ENCODE data around the gene KLC3.

DNA sequence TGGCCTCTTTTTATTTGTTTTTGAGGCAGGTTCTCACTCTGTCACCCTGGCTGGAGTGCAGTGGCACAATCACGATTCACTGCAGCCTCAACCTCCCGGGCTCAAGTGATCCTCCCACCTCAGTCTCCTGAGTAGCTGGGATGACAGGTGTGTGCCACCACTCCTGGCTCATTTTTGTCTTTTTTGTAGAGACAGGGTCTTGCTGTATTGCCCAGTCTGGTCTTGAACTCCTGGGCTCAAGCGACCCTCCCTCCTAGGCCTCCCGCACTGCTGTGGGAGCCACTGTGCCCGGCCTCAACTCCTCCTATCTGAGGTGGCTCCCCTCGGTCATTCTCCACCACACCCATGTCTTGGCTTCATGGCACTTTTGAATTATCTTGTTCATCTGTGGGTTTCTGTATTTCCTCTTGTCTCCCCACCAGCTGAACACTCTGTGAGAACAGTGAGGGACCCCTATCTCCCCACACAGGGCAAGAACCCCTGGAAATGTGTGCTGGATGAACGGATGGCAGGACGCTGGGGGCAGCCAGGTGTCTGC lies 25.8 kb upstream of the KLC3 start:
- TF ChIP-seq, protein P1, sequence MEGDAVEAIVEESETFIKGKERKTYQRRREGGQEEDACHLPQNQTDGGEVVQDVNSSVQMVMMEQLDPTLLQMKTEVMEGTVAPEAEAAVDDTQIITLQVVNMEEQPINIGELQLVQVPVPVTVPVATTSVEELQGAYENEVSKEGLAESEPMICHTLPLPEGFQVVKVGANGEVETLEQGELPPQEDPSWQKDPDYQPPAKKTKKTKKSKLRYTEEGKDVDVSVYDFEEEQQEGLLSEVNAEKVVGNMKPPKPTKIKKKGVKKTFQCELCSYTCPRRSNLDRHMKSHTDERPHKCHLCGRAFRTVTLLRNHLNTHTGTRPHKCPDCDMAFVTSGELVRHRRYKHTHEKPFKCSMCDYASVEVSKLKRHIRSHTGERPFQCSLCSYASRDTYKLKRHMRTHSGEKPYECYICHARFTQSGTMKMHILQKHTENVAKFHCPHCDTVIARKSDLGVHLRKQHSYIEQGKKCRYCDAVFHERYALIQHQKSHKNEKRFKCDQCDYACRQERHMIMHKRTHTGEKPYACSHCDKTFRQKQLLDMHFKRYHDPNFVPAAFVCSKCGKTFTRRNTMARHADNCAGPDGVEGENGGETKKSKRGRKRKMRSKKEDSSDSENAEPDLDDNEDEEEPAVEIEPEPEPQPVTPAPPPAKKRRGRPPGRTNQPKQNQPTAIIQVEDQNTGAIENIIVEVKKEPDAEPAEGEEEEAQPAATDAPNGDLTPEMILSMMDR (IDR thresholded peaks at IDR 0.05): no peak
- TF ChIP-seq EZH2 (IDR thresholded peaks at IDR 0.05; ENCODE audit: borderline replicate concordance, insufficient read depth, low read depth, low read length, poor library complexity, severe bottlenecking): no peak

Data from B cell (primary cell).